Measurements from ENCODE around the gene FNTB.

GRCh38 chr14:65028937-65029336, 42.2 kb downstream of the FNTB start:
- no peak for TF ChIP-seq CTCF (IDR thresholded peaks at IDR 0.05; ENCODE audit: extremely low read depth in 1 of 2, insufficient read depth in 1 of 2, low read depth in 1 of 2, low read length in 2 of 2)
- no peak for TF ChIP-seq POLR2A (IDR thresholded peaks at IDR 0.05; ENCODE audit: low read depth, low read length)
- TF ChIP-seq POLR2AphosphoS5 (IDR thresholded peaks at IDR 0.05; ENCODE audit: insufficient read depth, low read depth, low read length), result no peak
- no peak for TF ChIP-seq MYC (IDR thresholded peaks at IDR 0.05; ENCODE audit: low read depth, low read length)
- TF ChIP-seq JUN (IDR thresholded peaks at IDR 0.05; ENCODE audit: borderline replicate concordance, insufficient read depth, insufficient read length, low read depth), result no peak
- TF ChIP-seq EZH2 (IDR thresholded peaks at IDR 0.05; ENCODE audit: borderline replicate concordance, low read depth, low read length, severe bottlenecking), result no peak
- TF ChIP-seq GATA2 (IDR thresholded peaks at IDR 0.05; ENCODE audit: insufficient read depth, insufficient read length, low read depth, low read length), result no peak
- TF ChIP-seq MAX (IDR thresholded peaks at IDR 0.05; ENCODE audit: insufficient read depth, insufficient read length), result no peak
- TF ChIP-seq FOS (IDR thresholded peaks at IDR 0.05; ENCODE audit: borderline replicate concordance, insufficient read depth, low read length), result no peak

All from endothelial cell of umbilical vein (primary cell).